Motor neuron (in vitro differentiated cells): ENCODE data around the gene OR8K1. TPM values are rescaled to one million over a fixed set of nuclear protein-coding genes. Genes with fewer than 3 reads are reported as not detected.

Experiments
- ATAC-seq, 8 experiments: fragments of 200-7000 bp; cut with Tn5 transposase; replicated peaks in 6 of 8; 2 replicates each; pipeline ENCODE4 v1.8.0; 2021; ENCODE audit warnings: mild to moderate bottlenecking in 8 of 8, moderate library complexity in 8 of 8
- H3K27ac ChIP-seq, 2 donors: fragments of 250-450 bp; sonication (Bioruptor Pico); 2 replicates each; pipeline ENCODE4 v1.9.0; 2021; ENCODE audit warnings: antibody characterized with exemption in 2 of 2, mild to moderate bottlenecking in 2 of 2, moderate library complexity in 1 of 2
- H3K4me1 ChIP-seq, 2 donors: fragments of 250-450 bp; sonication (Bioruptor Pico); replicated peaks in 1 of 2; 2 replicates each; pipeline ENCODE4 v1.6.1; 2021; ENCODE audit warnings: antibody characterized with exemption in 2 of 2, mild to moderate bottlenecking in 2 of 2, moderate library complexity in 1 of 2
- H3K4me3 ChIP-seq, 5 donors: fragments of 250-450 bp; sonication (Bioruptor Pico); 2 replicates each; pipeline ENCODE4 v1.9.0; 2021; ENCODE audit warnings: antibody characterized with exemption in 5 of 5, mild to moderate bottlenecking in 5 of 5, moderate library complexity in 4 of 5
- WGBS, 10 experiments: fragments of 450-650 bp; shearing (Covaris generic); methylation state at CpG; one replicate each; pipeline ENCODE4 v1.0.0; 2022; 5-methylcytosine and 5-hydroxymethylcytosine counted together
- in situ Hi-C, 9 experiments: fragments of 400-800 bp; cut with MboI; loops; one replicate each; pipeline ENCODE4 v1.15.0; 2021; ENCODE audit warnings: low sequenced_read_pairs in 9 of 9, low pct_unique_long_range_greater_than_20kb in 2 of 9; ENCODE audit not compliant: unreplicated experiment in 9 of 9
- total RNA-seq, 8 experiments: library from RNA; unstranded; fragments of 300-600 nt; gene quantifications; 2 replicates each; pipeline versions ENCODE4 v1.2.3 to v1.2.4, GENCODE V29; 2022

Gene OR8K1
- not detected for total RNA-seq

- ATAC-seq, result no peak
- WGBS, 10 experiments, result 0 to 95% (median 69%) methylated on average over 1 of the region's 1 CpG; no CpG with 5 or more reads in 2 of the 10 experiments
- Histone ChIP-seq H3K27ac (no peak within 1 kb of the TSS), H3K4me1 (no peaks in the 10 kb centered on the region), H3K4me3 (no peak within 1 kb of the TSS)
- in situ Hi-C loops, result no loop called here
Measured at GRCh38 chr11:56345739-56346138, at the start of gene OR8K1. Gene OR8K1 (plus strand): TSS chr11:56346039. CDS start chr11:56346039, 0 bp downstream.

GRCh38 chr11:56296898-56297297, 48.9 kb upstream of the OR8K1 start:
- Histone ChIP-seq H3K4me3 (no peak overlapping the region), H3K27ac (no peak overlapping the region), H3K4me1 (no peaks in the 10 kb centered on the region)
- ATAC-seq, result no peak
- 0 to 100% (median 95%) methylated on average over 1 to 4 of the region's 4 CpGs; no CpG with 5 or more reads in 2 of the 10 experiments for WGBS, 10 experiments
- in situ Hi-C loops, result no loop called here

- ATAC-seq, result no peak
- Histone ChIP-seq H3K4me1 (no peaks in the 10 kb centered on the region), H3K4me3 (no peak overlapping the region), H3K27ac (no peak overlapping the region)
- no CpG with 5 or more reads among the region's 3 CpGs for WGBS, 10 experiments
- in situ Hi-C loops, result no loop called here
Measured at GRCh38 chr11:56307836-56308235, 38.0 kb upstream of the OR8K1 start.

GRCh38 chr11:56314844-56315243, 31.0 kb upstream of the OR8K1 start, which contains the start of gene OR8K3:
Gene OR8K3 (plus strand): TSS chr11:56315144. CDS start chr11:56318307, 3,163 bp downstream.
- Histone ChIP-seq H3K4me1 (no peaks in the 10 kb centered on the region), H3K27ac (no peak within 1 kb of the TSS), H3K4me3 (no peak within 1 kb of the TSS)
- no peak for ATAC-seq
- in situ Hi-C loops, result no loop called here

GRCh38 chr11:56331861-56332491, 13.9 kb upstream of the OR8K1 start:
- 10 to 100% (median 87%) methylated on average over 1 to 15 of the region's 34 CpGs; no CpG with 5 or more reads in 2 of the 10 experiments for WGBS, 10 experiments
- Histone ChIP-seq H3K27ac (no peak overlapping the region), H3K4me1 (no peaks in the 10 kb centered on the region), H3K4me3 (no peak overlapping the region)
- in situ Hi-C loops, result no loop called here
- no peak for ATAC-seq

GRCh38 chr11:56333156-56333555, 12.7 kb upstream of the OR8K1 start:
- in situ Hi-C loops, result no loop called here
- Histone ChIP-seq H3K4me3 (no peak overlapping the region), H3K4me1 (no peaks in the 10 kb centered on the region), H3K27ac (no peak overlapping the region)
- ATAC-seq, result no peak
- WGBS, 10 experiments, result 0 to 78% (median 31%) methylated on average over 1 to 3 of the region's 3 CpGs; no CpG with 5 or more reads in 2 of the 10 experiments

- in situ Hi-C loops, result no loop called here
- no peak for ATAC-seq
- H3K4me1 ChIP-seq, result no peaks in the 10 kb centered on the region
- no peak overlapping the region for H3K27ac ChIP-seq
- H3K4me3 ChIP-seq, result no peak overlapping the region
Measured at GRCh38 chr11:56340289-56340688, 5.5 kb upstream of the OR8K1 start.

- in situ Hi-C loops, result no loop called here
- WGBS, 10 experiments, result 0 to 100% (median 73%) methylated on average over 1 to 2 of the region's 2 CpGs
- no peak within 1 kb of the TSS for H3K27ac ChIP-seq
- ATAC-seq, result no peak
- no peaks in the 10 kb centered on the region for H3K4me1 ChIP-seq
- H3K4me3 ChIP-seq, result no peak within 1 kb of the TSS
Measured at GRCh38 chr11:56353991-56354390, 8.2 kb downstream of the OR8K1 start, which contains the start of gene OR8J1. Gene OR8J1 (plus strand): TSS chr11:56354291. CDS start chr11:56360247, 5,956 bp downstream.

GRCh38 chr11:56375324-56375723, 29.5 kb downstream of the OR8K1 start, which contains the start of gene OR8U1:
Gene OR8U1 (plus strand): TSS chr11:56375624. CDS start chr11:56375624, 0 bp downstream.
- Histone ChIP-seq H3K4me1 (no peaks in the 10 kb centered on the region), H3K27ac (no peak within 1 kb of the TSS), H3K4me3 (no peak within 1 kb of the TSS)
- 6 to 100% (median 67%) methylated on average over 1 to 2 of the region's 2 CpGs for WGBS, 10 experiments
- no peak for ATAC-seq
- in situ Hi-C loops, result no loop called here

GRCh38 chr11:56380120-56380519, 34.3 kb downstream of the OR8K1 start:
- no peak for ATAC-seq
- WGBS, 10 experiments, result 6 to 100% (median 76%) methylated on average over 1 to 2 of the region's 2 CpGs
- H3K4me1 ChIP-seq, result no peaks in the 10 kb centered on the region
- H3K27ac ChIP-seq, result no peak overlapping the region
- in situ Hi-C loops, result no loop called here
- no peak overlapping the region for H3K4me3 ChIP-seq

- no peak for ATAC-seq
- in situ Hi-C loops, result no loop called here
- Histone ChIP-seq H3K4me1 (no peaks in the 10 kb centered on the region), H3K4me3 (no peak overlapping the region), H3K27ac (no peak overlapping the region)
- WGBS, 10 experiments, result 0 to 100% (median 70%) methylated on average over 1 to 3 of the region's 3 CpGs
Measured at GRCh38 chr11:56394381-56394780, 48.5 kb downstream of the OR8K1 start.

- WGBS, 10 experiments, result 0 to 80% (median 17%) methylated on average over 1 to 3 of the region's 3 CpGs; no CpG with 5 or more reads in 1 of the 10 experiments
- Histone ChIP-seq H3K4me1 (no peaks in the 10 kb centered on the region), H3K27ac (no peak overlapping the region), H3K4me3 (no peak overlapping the region)
- in situ Hi-C loops, result no loop called here
- ATAC-seq, result peak in 1 of 8 experiments; percentile 64
Measured at GRCh38 chr11:56396047-56396446, 50.2 kb downstream of the OR8K1 start.
